Cardiac muscle cell (in vitro differentiated cells and primary cell): Measurements from ENCODE around the gene ADAMTS7. TPM values are rescaled to one million over a fixed set of nuclear protein-coding genes. Genes with fewer than 3 reads are reported as not detected.
"Not testable (repeated sequence)": the region's sequence is repeated elsewhere in the genome, so short reads cannot be mapped to it uniquely, and the experiment has no call there.

Experiments
- DNase-seq, 2 donors: peaks; one replicate each; pipeline versions ENCODE4 v3.0.0 to v3.0.0-alpha.2; 2010 to 2017; ENCODE audit warnings: low read depth in 1 of 2, low spot score in 1 of 2
- H3K27ac ChIP-seq: fragments of 200-600 bp; sonication (generic); 2 replicates; pipeline ENCODE4 v1.5.1; 2016
- H3K27me3 ChIP-seq: fragments of 200-600 bp; sonication (generic); 2 replicates; pipeline ENCODE4 v1.6.0; 2016; ENCODE audit warnings: control low read depth
- H3K36me3 ChIP-seq: fragments of 200-600 bp; sonication (generic); 2 replicates; pipeline ENCODE4 v1.5.1; 2016; ENCODE audit warnings: control low read depth
- H3K4me1 ChIP-seq: fragments of 200-600 bp; sonication (generic); 2 replicates; pipeline ENCODE4 v1.8.1; 2017; ENCODE audit warnings: low read depth, mild to moderate bottlenecking, mixed run types
- H3K4me3 ChIP-seq: fragments of 200-600 bp; sonication (generic); 2 replicates; pipeline ENCODE4 v1.5.1; 2016; ENCODE audit warnings: mild to moderate bottlenecking
- H3K9me3 ChIP-seq: fragments of 200-600 bp; sonication (generic); 2 replicates; pipeline ENCODE4 v1.5.1; 2017; ENCODE audit warnings: low read depth, mild to moderate bottlenecking, control low read depth
- polyA plus RNA-seq: library from polyadenylated mRNA; unstranded; fragments of >200 nt; fragmentation: Nextera tagmentation; extraction: Ambion mirVana; gene quantifications from 2 replicates; pipeline ENCODE4 v1.2.1, GENCODE V29; 2016
- total RNA-seq: library from RNA; depleted of rRNA; stranded (reverse); fragments of >200 nt; gene quantifications from 2 replicates; pipeline ENCODE4 v1.2.3, GENCODE V29; 2016
- TF ChIP-seq, protein P1 (sequence below): IDR thresholded peaks from 2 replicates; pipeline ENCODE4 v1.5.1; 2012; ENCODE audit warnings: low read depth, mild to moderate bottlenecking, low read length

ADAMTS7 gene
- total and polyA plus RNA-seq, 2 experiments from 2014 or later: 11.8 to 35.3 TPM

DNA sequence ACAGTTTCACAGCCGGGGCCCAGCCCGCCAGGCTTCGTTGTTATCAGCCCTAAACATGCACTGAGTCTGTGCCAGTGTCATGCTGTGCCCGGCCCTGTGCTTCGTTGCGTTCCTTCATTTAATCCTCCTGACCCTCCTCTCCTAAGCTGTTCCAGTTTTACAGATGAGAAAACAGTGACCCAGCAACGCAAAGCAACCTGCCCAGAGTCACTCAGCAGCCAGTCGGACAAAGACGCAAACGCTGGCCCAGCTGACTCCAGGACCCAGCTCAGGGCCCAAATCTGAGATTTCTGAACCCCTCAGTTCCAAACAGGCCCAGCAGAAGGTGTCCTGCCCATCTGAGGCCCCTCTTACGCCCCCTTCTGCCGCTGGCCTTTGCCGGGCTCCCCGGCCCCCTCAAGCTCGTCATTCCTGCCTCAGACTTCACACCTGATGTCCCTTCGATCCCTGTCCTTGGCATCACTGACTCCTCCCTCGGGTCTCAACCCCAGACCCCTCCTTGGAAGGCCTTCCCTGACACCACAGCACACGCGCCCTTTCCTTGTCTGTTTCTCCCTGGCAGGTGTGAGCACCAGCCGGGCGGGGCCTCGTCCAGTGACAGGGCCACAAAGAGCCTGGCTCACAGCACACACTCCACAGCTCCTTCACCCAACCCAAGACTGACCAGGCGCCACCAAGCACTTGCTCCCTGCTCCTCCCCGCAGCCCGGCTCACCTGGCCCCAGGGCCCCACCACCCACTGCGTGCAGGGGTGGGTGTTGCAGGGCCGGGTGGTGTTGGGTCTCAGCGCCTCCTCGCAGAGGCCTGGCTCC is 48.1 kb downstream of the ADAMTS7 start:
- Histone ChIP-seq H3K9me3 (no peaks in the 10 kb centered on the region), H3K27me3 (no peaks in the 10 kb centered on the region), H3K36me3 (no peaks in the 10 kb centered on the region), H3K4me3 (no peak overlapping the region), H3K27ac (no peak overlapping the region), H3K4me1 (peaks cover 17% of the 10 kb centered on the region)
- no peak for DNase-seq
- TF ChIP-seq, protein P1, sequence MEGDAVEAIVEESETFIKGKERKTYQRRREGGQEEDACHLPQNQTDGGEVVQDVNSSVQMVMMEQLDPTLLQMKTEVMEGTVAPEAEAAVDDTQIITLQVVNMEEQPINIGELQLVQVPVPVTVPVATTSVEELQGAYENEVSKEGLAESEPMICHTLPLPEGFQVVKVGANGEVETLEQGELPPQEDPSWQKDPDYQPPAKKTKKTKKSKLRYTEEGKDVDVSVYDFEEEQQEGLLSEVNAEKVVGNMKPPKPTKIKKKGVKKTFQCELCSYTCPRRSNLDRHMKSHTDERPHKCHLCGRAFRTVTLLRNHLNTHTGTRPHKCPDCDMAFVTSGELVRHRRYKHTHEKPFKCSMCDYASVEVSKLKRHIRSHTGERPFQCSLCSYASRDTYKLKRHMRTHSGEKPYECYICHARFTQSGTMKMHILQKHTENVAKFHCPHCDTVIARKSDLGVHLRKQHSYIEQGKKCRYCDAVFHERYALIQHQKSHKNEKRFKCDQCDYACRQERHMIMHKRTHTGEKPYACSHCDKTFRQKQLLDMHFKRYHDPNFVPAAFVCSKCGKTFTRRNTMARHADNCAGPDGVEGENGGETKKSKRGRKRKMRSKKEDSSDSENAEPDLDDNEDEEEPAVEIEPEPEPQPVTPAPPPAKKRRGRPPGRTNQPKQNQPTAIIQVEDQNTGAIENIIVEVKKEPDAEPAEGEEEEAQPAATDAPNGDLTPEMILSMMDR: no peak

DNA sequence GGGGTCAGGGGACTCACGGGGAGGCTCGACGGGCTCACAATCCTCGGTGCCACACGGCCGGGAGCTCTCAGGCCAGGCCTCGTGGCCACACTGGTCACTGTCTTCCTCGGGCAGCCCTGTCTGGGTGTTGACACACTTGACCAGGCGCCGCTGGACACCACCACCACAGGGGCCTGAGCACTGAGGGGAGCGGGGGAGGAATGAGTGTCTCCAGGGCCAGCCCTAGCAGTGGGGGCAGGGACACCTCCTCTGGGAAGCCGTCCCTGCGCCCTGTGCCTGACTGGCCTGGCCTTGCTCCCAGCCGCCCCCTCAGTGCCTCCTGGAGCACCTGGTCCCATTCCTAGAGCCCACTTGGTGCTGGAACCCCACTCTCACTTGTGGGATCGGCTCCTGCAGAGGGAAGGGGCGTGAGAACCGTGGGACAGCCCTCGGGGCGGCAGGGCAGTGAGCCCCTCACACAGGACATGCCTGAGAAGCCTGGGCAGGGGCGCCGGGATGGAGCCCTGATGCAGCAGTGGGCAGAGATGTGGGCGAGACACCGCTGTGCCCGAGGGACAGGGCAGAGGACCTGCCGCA is 48.8 kb downstream of the ADAMTS7 start:
- H3K9me3 ChIP-seq, H3K36me3 ChIP-seq, H3K27ac ChIP-seq, H3K27me3 ChIP-seq, DNase-seq, H3K4me3 ChIP-seq: not testable (repeated sequence)
- H3K4me1 ChIP-seq: peaks cover 17% of the 10 kb centered on the region

DNA sequence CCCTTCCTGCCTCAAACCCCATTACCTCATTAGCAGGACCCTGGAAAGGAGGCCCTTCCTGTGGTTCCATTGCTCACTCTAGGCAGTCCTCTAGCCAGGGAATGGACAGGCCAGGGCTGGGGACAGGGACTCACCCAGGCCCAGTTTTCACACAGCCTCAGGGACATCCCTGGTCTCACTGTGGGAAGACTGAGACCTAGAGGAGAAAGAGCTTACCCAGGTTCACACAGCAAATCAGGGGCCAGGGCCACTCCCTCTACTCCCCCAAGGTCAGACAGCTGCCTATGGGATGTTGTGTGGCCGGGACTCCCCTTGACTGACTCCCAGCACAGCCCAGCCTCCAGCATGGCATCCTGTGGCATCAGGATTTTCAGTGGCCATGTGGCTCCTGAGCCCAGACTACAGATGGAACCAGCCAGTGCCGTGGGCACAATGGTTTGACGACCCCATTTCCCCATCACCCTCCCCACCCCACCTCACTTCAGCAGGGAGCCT is 49.3 kb downstream of the ADAMTS7 start:
- peak overlapping the region; percentile 69 for H3K27ac ChIP-seq
- TF ChIP-seq, protein P1: no peak
- H3K27me3 ChIP-seq: no peaks in the 10 kb centered on the region
- H3K9me3 ChIP-seq: no peaks in the 10 kb centered on the region
- no peak for DNase-seq
- no peak overlapping the region for H3K4me3 ChIP-seq
- no peaks in the 10 kb centered on the region for H3K36me3 ChIP-seq
- H3K4me1 ChIP-seq: peaks cover 17% of the 10 kb centered on the region

DNA sequence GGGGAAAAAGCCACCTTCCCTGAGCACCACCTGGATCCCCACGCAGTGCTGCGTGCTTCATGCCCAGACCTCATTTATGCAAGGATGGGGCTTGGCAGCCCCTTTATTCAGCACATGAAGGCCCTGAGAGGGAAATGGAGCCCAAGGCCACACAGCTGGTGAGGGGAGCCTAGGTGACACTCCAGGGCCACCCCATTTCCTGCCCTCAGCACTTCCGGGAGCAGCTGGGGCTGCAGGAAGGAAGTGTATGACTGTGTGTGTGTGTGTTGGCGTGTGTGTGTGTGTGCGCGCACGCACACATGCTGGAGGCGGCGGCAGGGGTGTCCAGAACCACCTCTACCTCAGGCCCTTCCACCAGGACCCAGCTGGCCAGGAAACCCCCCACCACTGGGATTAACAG is 49.8 kb downstream of the ADAMTS7 start:
- H3K9me3 ChIP-seq, H3K27me3 ChIP-seq, H3K36me3 ChIP-seq, H3K4me3 ChIP-seq: not testable (repeated sequence)
- peak in 1 of 2 donors; percentile 6 for DNase-seq
- H3K27ac ChIP-seq: peak overlapping the region; percentile 69
- H3K4me1 ChIP-seq: peaks cover 17% of the 10 kb centered on the region

DNA sequence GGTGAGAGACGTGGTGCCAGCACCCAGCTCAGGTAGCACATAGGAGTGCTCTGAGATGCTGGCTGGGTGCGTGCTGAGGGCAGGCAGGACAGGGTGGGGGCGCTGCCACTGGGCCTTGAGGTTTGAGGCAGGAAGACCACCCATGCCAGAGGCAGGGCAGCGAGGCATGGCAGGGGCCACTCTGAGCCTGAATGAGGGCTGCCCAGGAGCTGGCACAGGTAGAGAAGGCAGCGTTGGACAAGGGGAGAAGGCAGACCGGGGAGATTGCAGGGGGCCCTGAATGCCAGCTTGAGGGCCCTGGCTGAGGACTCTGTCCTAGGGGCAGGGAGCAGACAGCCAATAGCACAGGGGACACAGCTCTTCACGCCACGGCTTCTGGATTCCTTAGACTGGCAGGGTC is 50.2 kb downstream of the ADAMTS7 start:
- Histone ChIP-seq H3K27me3 (no peaks in the 10 kb centered on the region), H3K4me1 (peaks cover 17% of the 10 kb centered on the region), H3K9me3 (no peaks in the 10 kb centered on the region), H3K36me3 (no peaks in the 10 kb centered on the region), H3K27ac (peak overlapping the region; percentile 69), H3K4me3 (no peak overlapping the region)
- no peak for DNase-seq
- TF ChIP-seq, protein P1: no peak

DNA sequence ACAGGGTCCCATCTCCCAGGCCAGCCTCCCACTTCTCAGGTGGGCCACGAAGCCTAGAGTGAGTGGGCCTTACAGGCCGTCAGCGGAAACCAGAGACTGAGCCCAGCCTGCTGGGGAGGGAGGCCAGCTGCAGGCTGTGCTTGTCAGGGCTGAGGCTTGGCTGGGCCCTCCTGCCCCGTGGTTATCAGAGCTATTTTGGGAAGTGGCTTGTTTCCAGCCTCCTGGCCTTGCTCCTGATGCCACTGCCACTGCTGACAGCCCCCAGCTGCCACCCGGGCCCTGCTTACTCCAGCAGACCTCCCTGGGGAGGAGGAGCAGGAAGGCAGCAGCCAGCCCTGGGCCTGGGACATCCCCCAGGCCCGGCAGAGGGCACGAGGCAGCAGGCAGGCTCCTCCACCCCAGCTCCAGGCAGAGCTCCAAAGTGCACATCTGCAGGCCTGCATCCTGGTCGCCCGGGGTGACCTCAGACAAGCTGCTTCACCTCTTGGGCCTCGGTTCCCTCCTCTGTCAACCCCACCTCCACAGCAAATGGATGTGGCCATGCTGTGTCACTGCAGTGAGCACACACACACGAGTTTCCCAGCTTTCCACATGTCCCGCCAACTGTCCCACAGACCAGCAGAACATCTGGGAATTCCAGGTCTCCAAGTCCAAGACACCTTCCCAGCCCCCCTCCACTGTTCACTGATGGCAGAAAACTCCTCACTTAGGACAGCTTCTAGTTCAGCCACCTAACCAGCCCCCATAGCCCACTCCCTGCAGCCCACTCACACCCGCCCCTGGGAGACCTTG is 51.0 kb downstream of the ADAMTS7 start:
- peaks cover 17% of the 10 kb centered on the region for H3K4me1 ChIP-seq

DNA sequence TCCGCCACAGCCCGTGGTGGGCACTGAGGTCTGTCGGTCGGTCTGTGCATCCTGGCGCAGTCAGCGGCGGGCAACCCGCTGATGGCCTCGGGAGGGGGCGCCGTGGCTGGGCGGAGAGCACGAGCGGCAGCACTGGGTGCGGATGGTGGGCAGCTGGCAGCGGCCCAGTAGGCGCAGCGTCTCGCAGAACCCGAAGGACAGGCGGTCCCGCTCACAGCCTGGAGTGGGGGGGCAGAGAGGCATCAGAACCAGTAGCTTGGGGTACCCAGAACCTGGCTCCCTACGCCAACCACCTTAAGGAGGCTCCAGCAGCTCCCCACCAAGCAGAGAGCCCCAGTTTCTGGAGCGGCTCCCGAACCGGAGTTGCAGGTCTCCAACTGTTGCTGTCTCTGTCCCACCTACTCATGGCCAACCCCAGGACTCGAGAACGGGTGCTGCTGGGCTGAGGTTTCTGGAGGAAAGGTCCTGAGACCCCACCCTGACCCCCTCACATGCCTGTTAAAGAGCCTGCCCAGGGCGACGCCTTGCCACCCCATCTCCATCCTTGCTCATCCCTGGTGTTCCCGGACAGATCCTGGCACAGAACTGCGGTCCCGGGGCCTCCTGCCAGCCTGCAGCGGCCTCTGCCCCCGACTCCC is 51.8 kb downstream of the ADAMTS7 start:
- H3K27me3 ChIP-seq, DNase-seq, H3K9me3 ChIP-seq, H3K4me3 ChIP-seq, H3K36me3 ChIP-seq: not testable (repeated sequence)
- Histone ChIP-seq H3K4me1 (peaks cover 22% of the 10 kb centered on the region), H3K27ac (peak overlapping the region; percentile 92)

More for the DNA sequence above, 51.0 kb downstream of the ADAMTS7 start:
- peak overlapping the region; percentile 92 for H3K27ac ChIP-seq
- H3K4me3 ChIP-seq, H3K9me3 ChIP-seq, H3K27me3 ChIP-seq, H3K36me3 ChIP-seq: not testable (repeated sequence)
- peak; percentile 68 to 77 for DNase-seq

DNA sequence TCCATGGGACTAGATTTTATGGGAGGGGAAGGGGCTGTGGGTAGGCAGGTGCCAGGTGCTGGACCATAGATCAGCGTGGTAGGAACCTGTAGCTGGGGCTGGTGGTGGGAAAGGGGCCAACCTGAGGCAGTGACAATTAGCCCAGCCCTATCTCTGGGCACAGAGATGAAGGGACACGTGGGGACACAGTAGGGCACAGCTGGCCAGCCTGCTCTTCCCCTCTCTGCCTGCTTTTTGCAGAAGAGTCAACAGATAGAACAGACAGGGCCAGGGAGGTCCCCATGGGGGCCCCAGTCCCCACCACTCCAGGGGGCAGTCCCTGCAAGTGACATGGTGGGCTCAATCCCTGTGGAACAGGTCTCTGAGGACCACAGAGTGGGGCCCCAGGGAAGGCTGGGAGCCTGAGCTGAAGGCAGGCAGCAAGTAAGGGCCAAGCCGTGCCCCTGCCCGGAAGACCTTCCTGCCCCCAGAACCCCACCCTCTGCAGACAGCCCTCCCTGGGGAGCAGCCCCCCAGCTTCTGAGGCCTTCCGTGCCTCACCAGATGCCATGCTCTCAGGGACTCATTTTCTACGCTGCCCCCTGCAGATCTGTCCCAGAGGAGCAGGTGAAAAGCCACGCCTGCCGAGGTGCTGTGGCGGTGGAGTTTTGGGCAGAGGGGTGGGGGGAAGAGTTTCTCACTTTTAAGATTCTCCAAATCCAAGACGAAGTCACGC is 52.6 kb downstream of the ADAMTS7 start:
- H3K27me3 ChIP-seq, H3K9me3 ChIP-seq, DNase-seq, H3K36me3 ChIP-seq, H3K4me3 ChIP-seq, H3K27ac ChIP-seq: not testable (repeated sequence)
- H3K4me1 ChIP-seq: peaks cover 22% of the 10 kb centered on the region

DNA sequence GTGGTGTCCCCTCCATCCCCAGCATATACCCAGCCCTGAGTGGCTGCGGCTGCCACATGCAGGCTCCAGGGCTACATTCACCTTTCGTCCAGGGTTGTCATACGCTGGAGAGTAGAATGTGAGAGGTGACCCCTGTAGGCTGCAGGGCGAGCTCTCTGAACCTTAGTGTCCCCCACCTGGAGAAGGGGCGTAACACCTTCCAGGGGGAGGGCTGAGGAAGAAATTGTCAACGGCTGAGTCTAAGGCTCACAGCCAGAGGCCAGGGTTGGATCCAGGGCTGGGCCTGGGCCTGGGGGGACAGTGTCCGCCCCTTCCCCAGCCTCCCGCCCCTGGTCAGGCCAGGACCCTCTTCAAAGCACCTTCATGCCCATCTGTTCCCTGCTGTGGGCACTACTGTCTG is 53.2 kb downstream of the ADAMTS7 start:
- not testable (repeated sequence) for H3K27me3 ChIP-seq, H3K9me3 ChIP-seq, H3K4me3 ChIP-seq, DNase-seq, H3K36me3 ChIP-seq, H3K27ac ChIP-seq
- peaks cover 22% of the 10 kb centered on the region for H3K4me1 ChIP-seq
